ENCODE results near the gene RASGRP4. TPM values are rescaled to one million over a fixed set of nuclear protein-coding genes. Genes with fewer than 3 reads are reported as not detected.

RASGRP4 gene
- total RNA-seq, 3 donors from 2014 or later: 0.55 to 2.3 (median 2.0) TPM

- DNase-seq (no peak), ATAC-seq (no peak)
- Histone ChIP-seq H3K4me3 (no peak overlapping the region), H3K4me1 (ENCODE audit: low read depth) (peaks cover 28% of the 10 kb centered on the region), H3K36me3 (ENCODE audit: low read depth) (peaks cover 3% of the 10 kb centered on the region), H3K9me3 (no peaks in the 10 kb centered on the region)
- no peak for TF ChIP-seq CTCF (IDR thresholded peaks at IDR 0.05)
- intact Hi-C loops (cut with DNase I, micrococcal nuclease): no loop called here
Measured at GRCh38 chr19:38385057-38385803, 40.8 kb downstream of the RASGRP4 start.

- intact Hi-C loops (cut with DNase I, micrococcal nuclease): no loop called here
- Histone ChIP-seq H3K36me3 (ENCODE audit: low read depth) (peaks cover 3% of the 10 kb centered on the region), H3K4me3 (no peak overlapping the region), H3K4me1 (ENCODE audit: low read depth) (peaks cover 28% of the 10 kb centered on the region), H3K9me3 (no peaks in the 10 kb centered on the region)
- no peak for TF ChIP-seq CTCF (IDR thresholded peaks at IDR 0.05)
- DNase-seq (no peak), ATAC-seq (no peak)
Measured at GRCh38 chr19:38384209-38385027, 41.6 kb downstream of the RASGRP4 start.

- Histone ChIP-seq H3K4me1 (ENCODE audit: low read depth) (peaks cover 23% of the 10 kb centered on the region), H3K36me3 (ENCODE audit: low read depth) (peaks cover 3% of the 10 kb centered on the region), H3K9me3 (no peaks in the 10 kb centered on the region), H3K4me3 (no peak overlapping the region)
- intact Hi-C loops (cut with DNase I, micrococcal nuclease): no loop called here
- ATAC-seq (no peak), DNase-seq (no peak)
- TF ChIP-seq CTCF (IDR thresholded peaks at IDR 0.05): no peak
Measured at GRCh38 chr19:38383743-38384142, 42.3 kb downstream of the RASGRP4 start.

- Histone ChIP-seq H3K4me3 (no peak overlapping the region), H3K4me1 (ENCODE audit: low read depth) (peaks cover 19% of the 10 kb centered on the region), H3K36me3 (ENCODE audit: low read depth) (peaks cover 3% of the 10 kb centered on the region), H3K9me3 (no peaks in the 10 kb centered on the region)
- no peak for TF ChIP-seq CTCF (IDR thresholded peaks at IDR 0.05)
- ATAC-seq (no peak), DNase-seq (no peak)
- intact Hi-C loops (cut with DNase I, micrococcal nuclease): no loop called here
Measured at GRCh38 chr19:38383184-38383583, 42.8 kb downstream of the RASGRP4 start.

GRCh38 chr19:38381138-38381537 lies 44.9 kb downstream of the RASGRP4 start:
- DNase-seq (no peak), ATAC-seq (no peak)
- H3K4me1 ChIP-seq (ENCODE audit: low read depth): peaks cover 7% of the 10 kb centered on the region
- peaks cover 3% of the 10 kb centered on the region for H3K36me3 ChIP-seq (ENCODE audit: low read depth)
- H3K4me3 ChIP-seq: no peak overlapping the region
- no peaks in the 10 kb centered on the region for H3K9me3 ChIP-seq
- intact Hi-C loops (cut with DNase I, micrococcal nuclease): no loop called here
- TF ChIP-seq CTCF (IDR thresholded peaks at IDR 0.05): no peak

All from mucosa of descending colon (tissue), 3 donors.